ENCODE results near the gene TMEM203. TPM values are rescaled to one million over a fixed set of nuclear protein-coding genes. Genes with fewer than 3 reads are reported as not detected.

TMEM203 gene
- total RNA-seq, 1 donor from 2014 or later, result 44.6 TPM

DNA sequence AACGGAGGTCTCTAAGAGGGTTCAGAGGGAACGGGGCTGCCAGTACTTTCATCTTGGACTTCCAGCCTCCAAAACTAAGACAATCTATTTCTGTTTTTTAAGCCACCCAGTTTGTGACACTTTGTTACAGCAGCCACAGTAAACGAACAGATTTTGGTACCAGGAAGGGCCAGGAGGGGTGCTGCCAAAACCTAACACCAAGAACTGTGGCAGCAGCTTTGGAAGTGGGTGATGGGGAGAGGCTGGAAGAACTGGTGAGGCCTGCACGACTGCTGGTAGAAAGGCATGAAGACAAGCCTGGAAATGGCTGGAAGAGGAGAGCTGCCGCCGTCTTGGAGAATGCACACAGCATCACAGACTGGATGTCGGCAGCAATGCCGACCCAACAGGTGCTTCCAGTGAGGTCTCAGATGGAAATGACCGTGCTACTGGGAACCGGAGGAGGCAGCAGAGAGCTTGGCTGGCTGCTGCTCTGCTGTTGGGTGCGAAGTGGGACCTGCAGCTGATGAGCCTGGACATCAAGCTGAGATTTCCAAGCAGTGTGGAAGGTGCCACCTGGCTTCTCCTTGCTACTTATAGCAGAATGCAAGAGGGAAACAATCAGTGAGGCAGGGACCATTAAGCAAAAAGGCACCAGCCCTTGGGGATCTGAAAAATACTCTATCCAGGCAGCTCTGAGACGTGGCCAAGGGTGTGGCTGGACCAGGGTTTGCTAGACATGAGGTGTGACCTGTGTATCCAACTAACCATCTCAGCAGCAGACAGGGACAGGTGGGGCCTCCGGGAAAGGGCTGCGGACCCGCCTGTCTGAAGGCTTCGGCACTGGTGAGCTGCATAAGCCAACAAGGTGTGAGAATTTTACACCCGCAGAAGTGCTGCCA lies 28.9 kb downstream of the TMEM203 start:
- intact Hi-C loops (cut with DNase I), result no loop called here
- DNase-seq (ENCODE audit: missing footprints), result no peak
- peak; percentile 11 for ATAC-seq

DNA sequence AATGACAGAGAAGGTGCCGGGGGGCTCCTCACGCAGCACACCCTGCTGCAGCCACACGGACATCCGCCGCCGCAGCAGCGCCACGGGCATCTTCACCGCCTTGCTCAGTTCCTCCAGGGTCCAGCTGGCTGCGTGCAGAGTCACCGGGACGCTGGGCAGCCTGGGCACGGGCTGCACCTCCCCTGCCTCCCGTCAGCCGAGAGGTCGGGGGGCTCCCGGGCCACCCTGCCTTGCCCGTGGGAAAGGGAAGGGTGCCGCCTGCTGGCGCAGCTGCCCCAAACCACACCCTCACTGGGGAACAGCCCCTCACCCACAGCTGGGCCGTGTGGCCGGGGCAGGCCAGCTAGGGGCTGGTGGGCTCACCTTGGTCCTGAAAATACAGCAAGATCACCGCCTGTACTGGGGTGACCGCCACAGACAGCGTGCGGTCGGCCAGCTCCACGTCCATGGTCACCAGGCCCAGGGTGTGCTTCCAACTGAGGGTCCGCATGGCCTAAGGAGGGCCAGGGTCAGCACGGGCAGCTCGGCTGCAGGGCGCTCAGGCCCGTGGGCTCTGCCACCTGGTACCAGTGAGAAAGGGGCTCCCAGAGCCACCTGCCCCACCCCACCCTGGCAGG lies 30.0 kb downstream of the TMEM203 start:
- ATAC-seq, result peak; percentile 15
- intact Hi-C loops (cut with DNase I), result no loop called here
- DNase-seq (ENCODE audit: missing footprints), result no peak

DNA sequence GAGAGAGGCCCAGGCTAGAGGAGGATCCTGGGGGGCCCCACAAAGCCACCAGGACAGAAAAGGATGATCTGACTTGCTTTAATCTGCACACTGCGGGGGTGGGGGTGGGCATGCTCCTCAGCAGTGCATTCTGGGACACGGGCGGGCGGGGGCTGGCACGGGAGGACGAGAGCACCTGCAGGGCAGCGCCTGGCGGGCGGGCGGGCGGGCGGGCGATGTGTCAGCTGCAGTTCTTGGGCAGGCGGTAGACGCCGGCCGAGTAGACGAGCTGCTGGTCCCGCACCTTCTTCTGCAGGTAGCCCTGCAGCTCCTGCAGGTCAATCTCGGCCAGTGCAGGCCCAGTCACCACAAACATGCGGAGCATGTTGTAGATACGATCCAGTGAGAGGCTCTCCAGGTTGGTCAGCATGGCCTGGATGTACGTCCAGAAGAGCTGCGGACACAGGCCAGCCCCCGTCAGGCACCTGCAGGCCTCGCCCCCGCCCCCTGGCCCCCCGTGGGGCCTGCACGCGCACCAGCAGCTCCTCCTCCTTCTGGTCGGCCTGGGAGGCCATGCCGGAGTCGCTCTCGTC lies 30.6 kb downstream of the TMEM203 start:
- intact Hi-C loops (cut with DNase I), result no loop called here
- no peak for DNase-seq (ENCODE audit: missing footprints)
- no peak for ATAC-seq

DNA sequence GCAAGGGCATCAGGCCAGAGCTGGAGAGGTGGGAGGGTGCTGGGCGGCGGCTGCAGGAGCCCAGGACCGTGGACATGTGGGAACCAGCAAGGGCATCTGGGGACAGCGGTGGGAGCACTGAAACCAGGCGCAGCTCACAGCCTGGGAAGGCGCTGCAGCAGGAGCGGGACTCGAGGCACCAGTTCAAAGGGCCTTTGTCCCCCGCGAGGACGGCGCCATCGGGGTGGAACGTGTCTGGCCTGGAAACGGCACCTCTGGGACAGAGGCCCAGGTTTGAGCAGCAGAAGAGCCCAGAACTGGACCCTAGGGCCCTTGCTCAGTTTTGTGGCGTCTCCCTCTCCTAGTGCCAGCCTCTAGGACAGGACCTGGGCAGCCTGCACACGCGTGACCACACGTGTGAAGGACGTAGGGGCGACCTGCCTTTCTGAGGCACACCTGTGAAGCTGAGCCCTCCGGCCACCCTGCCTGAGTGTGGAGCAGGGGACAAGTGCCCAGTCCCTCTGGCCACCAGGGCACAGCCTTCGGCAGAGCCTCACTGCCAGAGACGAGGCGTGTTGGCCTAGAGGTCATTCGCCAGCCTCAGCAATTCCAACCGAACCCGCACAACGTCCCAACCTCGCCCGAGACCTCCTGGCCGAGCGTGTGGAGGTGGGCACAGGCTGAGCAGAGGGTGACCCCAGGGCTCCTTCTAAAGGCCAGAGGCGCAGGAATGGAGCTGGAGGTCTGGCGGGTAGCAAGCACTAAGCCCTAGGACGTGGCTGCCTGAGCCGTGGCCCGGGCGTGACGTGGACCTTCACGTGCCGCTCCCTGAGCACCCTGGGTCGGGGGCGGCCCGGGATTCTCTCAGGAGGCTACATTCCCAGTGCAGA lies 31.4 kb downstream of the TMEM203 start:
- DNase-seq (ENCODE audit: missing footprints) (no peak), ATAC-seq (no peak)
- intact Hi-C loops (cut with DNase I), result no loop called here

DNA sequence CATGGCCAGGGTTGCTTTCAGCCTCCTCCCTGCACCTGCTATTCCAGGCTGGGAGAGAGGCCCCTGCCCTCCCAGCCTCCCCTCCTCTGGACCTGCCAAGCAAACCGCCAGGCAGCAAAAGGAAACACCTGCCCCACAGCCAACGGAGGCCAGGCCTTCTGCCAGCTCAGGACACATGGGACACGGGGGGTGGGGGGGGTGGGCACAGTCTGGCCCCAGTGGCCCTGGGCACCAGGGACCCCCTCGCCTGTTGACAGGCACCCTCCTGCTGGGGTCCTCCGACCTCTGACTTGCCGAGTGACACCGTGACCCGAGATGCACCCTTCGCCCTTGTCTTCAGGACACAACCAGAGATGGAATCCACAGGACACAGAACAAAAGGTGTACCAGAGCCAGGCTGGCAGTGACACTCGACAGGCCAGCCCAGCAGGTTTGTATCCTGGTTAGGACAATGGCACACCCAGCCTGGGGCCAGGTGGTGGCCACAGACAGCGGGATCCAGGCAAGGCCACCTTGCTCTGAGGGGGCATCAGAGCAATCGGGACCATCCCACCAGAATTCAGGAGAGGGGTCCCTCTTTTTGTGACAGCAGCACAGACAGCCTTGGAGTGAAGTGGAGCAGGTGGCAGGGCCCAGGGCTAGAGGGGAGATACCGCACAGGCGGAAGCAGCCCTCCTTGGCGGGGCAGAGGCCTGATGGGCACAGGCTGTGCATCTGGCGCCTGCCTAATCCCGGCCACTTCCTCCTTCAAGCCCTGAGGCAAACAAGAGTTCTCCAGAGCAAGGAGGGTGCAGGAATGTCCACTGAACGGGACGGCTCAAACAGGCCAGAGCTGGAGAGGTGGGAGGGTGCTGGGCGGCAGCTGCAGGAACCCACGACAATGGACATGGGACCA lies 32.3 kb downstream of the TMEM203 start:
- ATAC-seq, result no peak
- intact Hi-C loops (cut with DNase I), result no loop called here
- no peak for DNase-seq (ENCODE audit: missing footprints)

DNA sequence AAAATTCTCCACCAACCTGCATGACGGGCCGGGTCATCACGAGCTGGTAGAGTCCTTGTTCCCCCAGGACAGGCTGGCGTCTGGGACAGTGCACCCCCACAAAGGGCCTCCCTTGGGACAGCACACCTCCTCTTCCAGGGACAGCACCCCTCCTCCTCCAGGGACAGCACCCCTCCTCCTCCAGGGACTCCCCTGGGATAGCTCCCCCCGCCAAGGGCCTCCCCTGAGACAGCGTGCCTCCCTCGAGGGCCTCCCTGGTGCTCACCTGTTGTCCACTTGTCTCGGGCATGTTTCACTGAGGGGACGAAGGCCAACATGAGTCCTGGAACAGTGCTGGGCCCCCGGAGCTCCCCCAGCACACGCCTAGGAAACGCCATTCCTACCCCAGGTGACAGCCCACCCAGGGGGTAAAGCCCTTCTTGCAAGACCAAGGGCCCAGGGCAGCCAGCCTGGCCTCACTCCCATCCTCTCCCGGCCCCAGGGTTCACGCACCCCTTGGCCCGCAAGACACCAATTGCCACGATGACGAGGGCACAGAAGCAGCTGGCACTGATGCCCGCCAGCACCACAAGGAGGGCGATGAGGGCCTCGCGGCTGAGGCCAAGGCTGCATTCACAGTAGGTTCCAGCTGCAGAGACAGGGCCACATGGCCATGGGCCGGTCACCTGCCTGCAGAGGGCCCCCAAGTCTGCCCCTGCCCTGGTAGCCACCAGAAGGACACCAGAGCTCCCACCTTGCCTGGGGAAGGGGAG lies 34.1 kb downstream of the TMEM203 start:
- intact Hi-C loops (cut with DNase I), result no loop called here
- no peak for ATAC-seq
- DNase-seq (ENCODE audit: missing footprints), result no peak

DNA sequence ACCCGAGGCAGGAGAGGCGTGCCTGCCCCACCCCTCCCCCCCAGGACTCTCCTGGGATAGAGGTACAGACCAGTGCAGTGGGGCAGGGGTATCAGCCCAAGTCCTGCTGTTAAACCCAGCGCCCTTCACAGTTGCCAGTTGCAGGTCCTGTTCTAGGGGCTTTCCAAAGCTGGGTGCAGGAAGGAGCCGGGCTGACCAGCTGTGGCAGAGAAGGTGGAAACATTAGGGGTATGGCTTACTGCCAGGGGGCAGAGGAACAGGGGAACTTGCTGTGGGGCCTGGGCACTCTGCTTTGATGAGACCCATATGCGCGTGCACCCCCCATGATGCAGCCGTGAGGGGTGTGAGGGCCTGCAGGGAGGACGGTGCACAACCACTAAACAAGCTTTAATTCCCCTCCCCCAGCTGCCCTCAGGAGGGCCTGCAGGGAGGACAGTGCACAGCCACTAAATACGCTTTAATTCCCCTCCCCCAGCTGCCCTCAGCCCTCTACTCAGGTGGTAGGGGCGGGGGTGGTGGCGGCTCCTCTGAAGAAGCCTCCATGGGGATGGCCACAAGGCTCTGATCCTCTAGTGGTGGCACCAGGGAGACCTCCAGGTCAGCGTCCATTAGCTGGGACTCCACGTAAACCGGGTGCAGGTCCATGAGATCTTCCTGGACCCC lies 34.8 kb downstream of the TMEM203 start:
- intact Hi-C loops (cut with DNase I), result no loop called here
- ATAC-seq (no peak), DNase-seq (ENCODE audit: missing footprints) (no peak)

DNA sequence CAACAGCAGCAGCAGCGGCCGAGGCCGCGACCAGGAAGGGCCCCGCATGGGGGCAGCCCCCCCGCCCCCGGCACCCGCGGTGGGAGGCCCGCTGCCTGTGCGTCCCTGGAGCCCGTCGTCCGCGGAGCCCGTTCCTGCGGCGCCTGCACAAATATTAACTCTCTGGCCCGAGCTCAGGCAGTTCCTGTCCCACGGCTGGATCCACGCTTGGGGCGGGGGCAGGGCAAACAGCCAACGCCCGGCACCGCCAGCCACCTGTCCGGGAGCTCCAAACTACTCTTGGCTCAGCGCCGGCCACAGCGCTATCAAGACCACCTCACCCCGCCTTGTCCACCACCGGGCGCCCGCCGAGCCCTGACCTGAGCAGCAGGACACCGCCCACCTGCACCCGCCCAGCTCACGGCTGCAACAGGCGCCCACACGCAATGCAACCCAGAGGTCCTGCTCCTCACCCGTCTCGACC lies 35.5 kb downstream of the TMEM203 start, which contains the start of gene LRRC26:
TSS of gene LRRC26 (minus strand) at position 156 of the 463 bp plus-strand sequence. CDS start at position 48, 108 bp downstream.
- intact Hi-C loops (cut with DNase I), result no loop called here
- no peak for DNase-seq (ENCODE audit: missing footprints)
- ATAC-seq, result no peak

DNA sequence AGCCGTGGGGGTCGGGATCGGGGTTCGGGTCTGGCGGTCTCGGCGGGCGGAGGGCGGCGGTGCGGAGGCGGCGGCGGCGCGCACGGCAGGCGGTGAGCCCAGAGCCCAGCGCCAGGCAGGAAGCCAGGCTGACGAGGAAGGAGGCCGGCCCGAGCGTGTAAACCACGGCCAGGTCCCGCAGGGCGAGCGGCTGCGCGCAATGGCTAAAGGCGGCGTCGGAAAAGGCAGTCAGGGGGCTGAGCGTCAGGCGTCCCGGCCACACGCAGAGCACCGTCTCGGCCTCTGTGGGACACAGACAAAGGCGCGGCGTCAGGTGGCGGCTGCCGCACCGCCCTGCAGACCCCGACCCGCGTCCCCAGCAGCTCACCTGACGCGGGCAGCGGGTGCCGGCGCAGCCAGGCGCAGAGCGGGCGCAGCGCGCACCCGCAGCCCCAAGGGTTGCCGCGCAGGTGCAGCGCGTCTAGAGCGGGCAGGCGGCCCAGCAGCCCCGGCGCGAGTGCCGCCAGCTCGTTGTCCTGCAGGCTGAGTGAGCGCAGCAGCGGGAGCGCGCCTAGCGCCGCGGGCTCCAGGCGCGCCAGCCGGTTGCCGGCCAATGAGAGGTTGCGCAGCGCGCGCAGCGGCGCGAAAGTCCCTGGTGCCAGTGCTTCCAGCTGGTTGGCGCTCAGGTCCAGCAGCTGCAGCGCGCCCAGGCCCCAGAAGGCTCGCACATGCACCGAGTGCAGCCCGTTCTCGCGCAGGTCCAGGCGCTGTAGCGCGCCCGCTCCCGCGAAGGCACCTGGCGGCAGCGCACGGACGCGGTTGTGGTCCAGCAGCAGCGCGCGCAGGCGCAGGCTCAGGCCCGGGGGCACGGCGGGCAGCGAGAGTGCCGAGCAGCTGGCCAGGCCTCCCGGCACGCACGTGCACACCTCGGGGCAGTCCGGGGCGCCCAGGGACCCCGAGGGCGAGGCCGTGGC lies 36.3 kb downstream of the TMEM203 start:
- no peak for ATAC-seq
- intact Hi-C loops (cut with DNase I), result no loop called here

DNA sequence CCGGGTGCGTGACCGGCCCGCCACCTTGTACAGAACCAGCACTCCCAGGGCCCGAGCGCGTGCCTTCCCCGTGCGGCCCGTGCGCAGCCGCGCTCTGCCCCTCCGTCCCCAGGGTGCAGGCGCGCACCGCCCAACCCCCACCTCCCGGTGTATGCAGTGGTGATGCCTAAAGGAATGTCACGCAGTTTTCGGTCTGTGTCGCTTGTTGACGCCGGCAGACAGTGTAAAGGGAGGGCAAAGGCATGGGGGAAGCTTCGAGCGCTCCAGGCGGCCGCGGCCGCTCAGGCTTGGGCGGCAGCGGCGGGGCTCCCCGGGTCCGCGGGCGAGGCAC lies 36.9 kb downstream of the TMEM203 start:
- DNase-seq (ENCODE audit: missing footprints) (no peak), ATAC-seq (no peak)
- intact Hi-C loops (cut with DNase I), result no loop called here

More for the DNA sequence above, 36.3 kb downstream of the TMEM203 start:
- DNase-seq (ENCODE audit: missing footprints), result no peak

DNA sequence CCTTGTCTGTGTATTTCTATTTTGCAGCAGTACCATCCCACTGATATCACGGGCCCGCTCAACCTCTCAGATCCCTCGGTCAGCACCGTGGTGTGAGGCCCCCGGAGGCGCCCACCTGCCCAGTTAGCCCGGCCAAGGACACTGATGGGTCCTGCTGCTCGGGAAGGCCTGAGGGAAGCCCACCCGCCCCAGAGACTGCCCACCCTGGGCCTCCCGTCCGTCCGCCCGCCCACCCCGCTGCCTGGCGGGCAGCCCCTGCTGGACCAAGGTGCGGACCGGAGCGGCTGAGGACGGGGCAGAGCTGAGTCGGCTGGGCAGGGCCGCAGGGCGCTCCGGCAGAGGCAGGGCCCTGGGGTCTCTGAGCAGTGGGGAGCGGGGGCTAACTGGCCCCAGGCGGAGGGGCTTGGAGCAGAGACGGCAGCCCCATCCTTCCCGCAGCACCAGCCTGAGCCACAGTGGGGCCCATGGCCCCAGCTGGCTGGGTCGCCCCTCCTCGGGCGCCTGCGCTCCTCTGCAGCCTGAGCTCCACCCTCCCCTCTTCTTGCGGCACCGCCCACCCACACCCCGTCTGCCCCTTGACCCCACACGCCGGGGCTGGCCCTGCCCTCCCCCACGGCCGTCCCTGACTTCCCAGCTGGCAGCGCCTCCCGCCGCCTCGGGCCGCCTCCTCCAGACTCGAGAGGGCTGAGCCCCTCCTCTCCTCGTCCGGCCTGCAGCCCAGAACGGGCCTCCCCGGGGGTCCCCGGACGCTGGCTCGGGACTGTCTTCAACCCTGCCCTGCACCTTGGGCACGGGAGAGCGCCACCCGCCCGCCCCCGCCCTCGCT lies 37.5 kb downstream of the TMEM203 start:
- no peak for ATAC-seq
- intact Hi-C loops (cut with DNase I), result no loop called here

DNA sequence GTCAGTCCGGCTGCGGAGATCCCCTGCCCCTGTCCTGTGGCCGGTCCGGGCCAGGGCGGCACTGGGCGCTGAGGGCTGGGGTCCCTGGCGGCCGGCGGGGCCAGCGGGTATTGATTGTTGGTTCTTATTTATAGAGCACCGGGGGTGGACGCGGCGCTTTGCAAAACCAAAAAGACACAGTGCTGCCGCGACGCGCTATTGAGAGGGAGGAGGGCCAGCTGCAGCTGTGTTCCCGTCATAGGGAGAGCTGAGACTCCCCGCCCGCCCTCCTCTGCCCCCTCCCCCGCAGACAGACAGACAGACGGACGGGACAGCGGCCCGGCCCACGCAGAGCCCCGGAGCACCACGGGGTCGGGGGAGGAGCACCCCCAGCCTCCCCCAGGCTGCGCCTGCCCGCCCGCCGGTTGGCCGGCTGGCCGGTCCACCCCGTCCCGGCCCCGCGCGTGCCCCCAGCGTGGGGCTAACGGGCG lies 38.1 kb downstream of the TMEM203 start:
- no peak for DNase-seq (ENCODE audit: missing footprints)
- ATAC-seq, result no peak
- intact Hi-C loops (cut with DNase I), result no loop called here

More for the DNA sequence above, 37.5 kb downstream of the TMEM203 start:
- DNase-seq (ENCODE audit: missing footprints), result no peak

DNA sequence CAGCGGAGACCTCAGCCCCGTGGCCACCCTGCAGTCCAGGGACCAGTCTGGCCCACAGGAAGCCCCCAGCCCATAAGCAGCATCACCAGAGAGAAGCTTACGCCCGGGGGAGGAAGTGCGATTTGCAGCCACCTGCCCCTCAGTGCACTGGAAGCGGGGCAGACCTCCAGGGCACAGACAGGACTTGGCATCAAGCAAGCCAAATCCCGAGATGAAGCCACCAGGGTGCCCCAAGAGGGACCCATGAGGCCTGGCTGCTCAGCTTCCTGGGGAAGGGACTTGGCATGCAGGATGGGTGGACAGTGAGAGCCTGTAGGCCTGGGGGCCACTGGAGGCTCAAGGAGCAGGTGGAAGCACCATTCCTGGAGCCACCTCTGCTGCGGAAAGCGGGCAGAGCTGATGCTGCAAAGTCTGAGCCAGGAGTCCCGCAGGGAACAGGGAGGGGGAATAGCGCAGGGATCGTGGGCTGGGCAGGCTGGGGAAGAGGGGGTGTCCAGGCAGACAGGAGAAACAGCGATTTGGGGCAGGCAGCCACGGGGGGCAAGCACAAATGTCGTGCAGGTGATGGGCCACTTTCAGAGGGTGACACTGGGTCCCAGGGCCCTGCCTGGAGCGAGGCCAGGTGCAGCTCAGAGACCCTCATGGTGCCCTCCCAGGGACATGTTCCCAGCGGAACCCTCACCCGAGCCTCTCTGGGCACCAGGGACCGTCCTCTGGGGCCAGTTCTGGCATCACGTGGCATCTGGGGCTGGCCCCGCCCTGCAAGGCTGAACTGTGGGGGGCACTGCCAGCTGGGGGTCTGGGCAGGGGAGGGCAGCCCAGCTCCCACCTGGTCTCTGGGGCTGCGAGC lies 38.8 kb downstream of the TMEM203 start:
- DNase-seq (ENCODE audit: missing footprints), result no peak
- intact Hi-C loops (cut with DNase I), result no loop called here

DNA sequence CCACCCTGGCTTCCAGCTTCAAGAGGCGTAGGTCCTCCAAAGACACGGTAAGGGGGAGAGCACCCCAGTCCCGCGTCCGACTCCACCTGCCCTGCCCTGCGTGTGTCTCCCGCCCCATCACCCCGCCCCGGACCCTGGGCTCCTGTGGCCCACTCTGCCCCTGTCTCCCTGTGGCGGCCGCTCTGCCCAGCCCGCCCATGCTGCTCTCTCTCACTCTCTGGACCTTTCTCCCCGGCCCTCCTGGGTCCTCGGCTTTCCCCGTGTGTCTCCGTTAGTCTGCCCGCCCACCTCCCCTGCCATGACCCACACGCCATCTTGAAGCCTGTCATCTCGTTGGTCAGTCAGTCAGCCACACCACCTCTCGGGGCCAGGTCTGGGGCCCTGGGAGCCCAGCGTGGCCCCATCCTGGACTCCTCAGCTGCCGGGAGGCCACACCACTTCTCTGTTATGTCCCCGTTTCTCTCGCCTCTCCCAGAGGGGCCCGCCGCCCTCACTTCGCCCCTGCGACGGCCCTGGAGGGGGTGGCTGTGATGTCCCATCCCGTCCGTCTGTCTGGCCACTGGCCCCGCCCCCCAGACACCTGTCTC lies 40.1 kb downstream of the TMEM203 start:
- no peak for DNase-seq (ENCODE audit: missing footprints)
- no peak for ATAC-seq
- intact Hi-C loops (cut with DNase I), result no loop called here

More for the DNA sequence above, 38.8 kb downstream of the TMEM203 start:
- ATAC-seq, result no peak

Measured in Right ventricle myocardium inferior (tissue), 1 donor.